Cardiac muscle cell (in vitro differentiated cells and primary cell): ENCODE data around the gene TRMT1. TPM values are rescaled to one million over a fixed set of nuclear protein-coding genes. Genes with fewer than 3 reads are reported as not detected.

ENCODE experiments used
- DNase-seq, 2 donors: peaks; one replicate each; pipeline versions ENCODE4 v3.0.0 to v3.0.0-alpha.2; 2010 to 2017; ENCODE audit warnings: low read depth in 1 of 2, low spot score in 1 of 2
- H3K27ac ChIP-seq: fragments of 200-600 bp; sonication (generic); 2 replicates; pipeline ENCODE4 v1.5.1; 2016
- H3K27me3 ChIP-seq: fragments of 200-600 bp; sonication (generic); 2 replicates; pipeline ENCODE4 v1.6.0; 2016; ENCODE audit warnings: control low read depth
- H3K36me3 ChIP-seq: fragments of 200-600 bp; sonication (generic); 2 replicates; pipeline ENCODE4 v1.5.1; 2016; ENCODE audit warnings: control low read depth
- H3K4me1 ChIP-seq: fragments of 200-600 bp; sonication (generic); 2 replicates; pipeline ENCODE4 v1.8.1; 2017; ENCODE audit warnings: low read depth, mild to moderate bottlenecking, mixed run types
- H3K4me3 ChIP-seq: fragments of 200-600 bp; sonication (generic); 2 replicates; pipeline ENCODE4 v1.5.1; 2016; ENCODE audit warnings: mild to moderate bottlenecking
- H3K9me3 ChIP-seq: fragments of 200-600 bp; sonication (generic); 2 replicates; pipeline ENCODE4 v1.5.1; 2017; ENCODE audit warnings: low read depth, mild to moderate bottlenecking, control low read depth
- CTCF ChIP-seq: IDR thresholded peaks from 2 replicates; pipeline ENCODE4 v1.5.1; 2012; ENCODE audit warnings: low read depth, mild to moderate bottlenecking, low read length
- polyA plus RNA-seq: library from polyadenylated mRNA; unstranded; fragments of >200 nt; fragmentation: Nextera tagmentation; extraction: Ambion mirVana; gene quantifications from 2 replicates; pipeline ENCODE4 v1.2.1, GENCODE V29; 2016
- total RNA-seq: library from RNA; depleted of rRNA; stranded (reverse); fragments of >200 nt; gene quantifications from 2 replicates; pipeline ENCODE4 v1.2.3, GENCODE V29; 2016

Gene TRMT1
- total and polyA plus RNA-seq, 2 experiments from 2014 or later = 48.5 to 56.0 TPM

DNA sequence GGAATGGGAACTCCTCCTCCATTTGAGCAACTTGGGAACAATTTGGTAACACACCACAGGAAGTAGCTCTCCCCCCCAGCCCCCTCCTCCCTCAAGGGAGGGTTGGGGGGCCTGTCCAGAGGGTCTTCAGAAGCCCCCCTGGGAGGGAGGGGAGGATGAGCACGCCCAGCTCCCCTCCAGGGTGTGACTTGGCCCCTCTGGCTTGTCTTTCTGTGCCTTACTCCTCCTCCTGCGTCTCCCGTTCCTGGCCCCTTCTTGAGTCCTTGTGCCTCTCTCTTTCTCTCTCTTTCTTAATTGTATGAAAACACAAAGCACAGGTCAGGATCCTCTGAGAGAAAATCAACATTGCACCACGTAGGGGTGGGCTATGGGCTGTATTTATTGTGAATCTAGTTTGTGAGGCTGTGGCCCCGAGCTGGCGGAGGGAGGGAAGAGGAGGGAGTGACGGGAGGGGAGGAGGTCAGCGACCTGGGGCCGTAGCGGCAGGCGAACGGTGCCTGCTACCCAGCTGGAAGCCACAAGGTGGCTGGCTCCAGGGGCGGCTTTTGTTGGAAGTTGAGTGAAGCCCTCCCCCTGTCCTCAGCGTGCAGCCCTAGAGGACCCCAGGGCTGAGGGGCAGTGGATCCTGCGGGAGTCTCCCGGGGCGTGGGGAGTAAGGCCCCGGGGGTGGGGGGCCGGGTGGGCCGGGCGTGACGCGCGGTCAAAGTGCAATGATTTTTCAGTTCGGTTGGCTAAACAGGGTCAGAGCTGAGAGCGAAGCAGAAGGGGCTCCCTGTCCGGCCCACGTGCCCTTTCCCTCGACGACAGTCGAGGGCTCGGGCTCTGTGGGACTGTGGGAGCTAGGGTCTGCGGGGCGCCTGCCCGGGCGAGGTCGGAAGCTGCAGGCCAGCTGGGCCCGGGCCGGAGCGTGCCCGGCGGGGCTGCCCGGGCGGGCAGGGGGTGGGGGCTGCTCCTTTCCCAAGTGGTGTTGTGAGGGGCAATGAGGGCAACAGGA lies 20.3 kb downstream of the TRMT1 start:
- H3K27me3 ChIP-seq = peaks cover 96% of the 10 kb centered on the region
- H3K9me3 ChIP-seq = no peaks in the 10 kb centered on the region
- H3K4me3 ChIP-seq = no peak overlapping the region
- H3K36me3 ChIP-seq = no peaks in the 10 kb centered on the region
- H3K27ac ChIP-seq = no peak overlapping the region
- DNase-seq = peak in 1 of 2 donors; percentile 73
- peak; percentile 20 for TF ChIP-seq CTCF
- peaks cover 3% of the 10 kb centered on the region for H3K4me1 ChIP-seq

DNA sequence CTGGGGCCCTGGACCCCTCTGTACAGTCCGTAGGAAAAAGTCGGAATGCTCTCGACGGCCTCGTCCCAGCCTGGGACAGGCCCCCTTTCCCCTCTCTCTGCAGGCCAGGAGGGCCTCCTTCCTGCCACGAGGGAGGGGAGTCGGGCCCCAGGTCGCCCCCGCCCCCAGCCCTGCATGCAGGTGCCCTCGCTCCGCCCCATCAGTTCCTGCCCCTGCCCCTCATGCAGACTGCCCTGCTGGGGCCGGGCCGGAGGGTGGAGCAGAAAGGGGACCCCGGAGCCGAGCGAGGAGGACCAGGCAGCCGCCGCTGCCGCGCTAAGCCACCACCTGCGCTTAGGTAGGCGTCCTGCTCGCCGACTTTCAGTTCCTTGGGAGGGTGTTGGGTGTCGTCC lies 21.2 kb downstream of the TRMT1 start:
- H3K9me3 ChIP-seq = no peaks in the 10 kb centered on the region
- no peak overlapping the region for H3K27ac ChIP-seq
- H3K4me1 ChIP-seq = peaks cover 3% of the 10 kb centered on the region
- peaks cover 95% of the 10 kb centered on the region for H3K27me3 ChIP-seq
- H3K4me3 ChIP-seq = no peak overlapping the region
- no peaks in the 10 kb centered on the region for H3K36me3 ChIP-seq
- no peak for DNase-seq
- no peak for TF ChIP-seq CTCF

DNA sequence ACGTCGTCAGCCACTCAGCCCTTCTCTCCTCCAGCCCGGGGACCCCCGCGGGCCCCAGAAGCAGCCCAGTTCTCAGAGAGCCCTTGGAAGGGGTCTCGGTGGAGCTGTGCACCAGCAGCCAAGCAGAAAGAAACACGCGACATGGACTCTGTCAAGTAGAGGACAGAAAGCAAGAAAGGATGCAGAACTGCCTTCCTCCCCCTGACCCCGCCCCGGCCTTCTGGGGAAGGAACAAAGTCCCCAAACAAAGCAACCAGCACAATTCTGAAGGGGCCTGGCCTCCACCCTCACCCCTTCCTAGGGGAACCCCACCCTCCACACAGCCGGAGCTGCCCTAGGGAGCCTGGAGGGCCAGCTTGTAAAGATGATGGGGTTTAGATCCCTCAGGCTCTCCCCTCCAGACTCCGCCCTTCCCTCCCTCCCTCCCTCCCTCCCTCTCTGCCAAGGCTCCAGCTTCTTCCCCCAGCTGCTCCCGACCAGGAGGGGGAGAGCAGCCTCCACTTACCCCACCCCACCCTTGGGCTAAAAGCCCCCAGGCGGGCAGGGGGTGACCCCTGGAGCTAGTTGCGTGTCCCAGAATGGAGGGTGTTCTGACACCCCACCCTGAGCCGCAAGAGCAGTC lies 21.7 kb downstream of the TRMT1 start:
- Histone ChIP-seq H3K9me3 (no peaks in the 10 kb centered on the region), H3K36me3 (no peaks in the 10 kb centered on the region), H3K4me3 (no peak overlapping the region), H3K4me1 (peaks cover 3% of the 10 kb centered on the region), H3K27me3 (peaks cover 95% of the 10 kb centered on the region), H3K27ac (no peak overlapping the region)
- TF ChIP-seq CTCF = no peak
- DNase-seq = no peak

DNA sequence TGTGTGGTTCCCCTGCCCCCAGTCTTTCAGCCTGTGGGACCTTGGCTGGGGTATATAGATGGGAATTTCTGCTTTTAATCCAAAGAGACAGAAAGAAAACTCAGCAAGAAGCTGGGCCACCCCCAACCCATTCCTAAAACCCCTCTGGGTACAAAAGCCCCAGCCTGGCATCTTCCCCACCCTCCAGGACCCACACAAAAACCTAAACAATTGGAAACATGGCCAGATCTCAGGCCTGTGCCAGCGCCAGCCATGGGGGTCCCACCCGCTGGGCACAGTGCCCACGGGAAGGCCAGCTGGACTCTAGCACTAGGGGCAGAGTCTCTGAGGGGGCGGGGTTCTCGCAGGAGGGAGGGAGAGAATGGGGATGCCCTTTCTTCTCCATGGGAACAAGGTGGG lies 22.4 kb downstream of the TRMT1 start:
- H3K36me3 ChIP-seq = no peaks in the 10 kb centered on the region
- TF ChIP-seq CTCF = no peak
- no peak overlapping the region for H3K4me3 ChIP-seq
- peaks cover 3% of the 10 kb centered on the region for H3K4me1 ChIP-seq
- DNase-seq = no peak
- H3K9me3 ChIP-seq = no peaks in the 10 kb centered on the region
- no peak overlapping the region for H3K27ac ChIP-seq
- peaks cover 94% of the 10 kb centered on the region for H3K27me3 ChIP-seq

GRCh38 chr19:13093407-13094105 lies 23.0 kb downstream of the TRMT1 start:
- no peaks in the 10 kb centered on the region for H3K36me3 ChIP-seq
- peak; percentile 81 to 90 for DNase-seq
- peak; percentile 86 for TF ChIP-seq CTCF
- H3K4me1 ChIP-seq = peaks cover 3% of the 10 kb centered on the region
- no peak overlapping the region for H3K27ac ChIP-seq
- peaks cover 90% of the 10 kb centered on the region for H3K27me3 ChIP-seq
- no peaks in the 10 kb centered on the region for H3K9me3 ChIP-seq
- H3K4me3 ChIP-seq = no peak overlapping the region
